ENCODE data around the gene THAP3.
A peak's percentile ranks its signal among the peaks of the same experiment; 100 is the strongest.
"Not testable (repeated sequence)": the region's sequence is repeated elsewhere in the genome, so short reads cannot be mapped to it uniquely, and the experiment has no call there.

Gene THAP3

DNA sequence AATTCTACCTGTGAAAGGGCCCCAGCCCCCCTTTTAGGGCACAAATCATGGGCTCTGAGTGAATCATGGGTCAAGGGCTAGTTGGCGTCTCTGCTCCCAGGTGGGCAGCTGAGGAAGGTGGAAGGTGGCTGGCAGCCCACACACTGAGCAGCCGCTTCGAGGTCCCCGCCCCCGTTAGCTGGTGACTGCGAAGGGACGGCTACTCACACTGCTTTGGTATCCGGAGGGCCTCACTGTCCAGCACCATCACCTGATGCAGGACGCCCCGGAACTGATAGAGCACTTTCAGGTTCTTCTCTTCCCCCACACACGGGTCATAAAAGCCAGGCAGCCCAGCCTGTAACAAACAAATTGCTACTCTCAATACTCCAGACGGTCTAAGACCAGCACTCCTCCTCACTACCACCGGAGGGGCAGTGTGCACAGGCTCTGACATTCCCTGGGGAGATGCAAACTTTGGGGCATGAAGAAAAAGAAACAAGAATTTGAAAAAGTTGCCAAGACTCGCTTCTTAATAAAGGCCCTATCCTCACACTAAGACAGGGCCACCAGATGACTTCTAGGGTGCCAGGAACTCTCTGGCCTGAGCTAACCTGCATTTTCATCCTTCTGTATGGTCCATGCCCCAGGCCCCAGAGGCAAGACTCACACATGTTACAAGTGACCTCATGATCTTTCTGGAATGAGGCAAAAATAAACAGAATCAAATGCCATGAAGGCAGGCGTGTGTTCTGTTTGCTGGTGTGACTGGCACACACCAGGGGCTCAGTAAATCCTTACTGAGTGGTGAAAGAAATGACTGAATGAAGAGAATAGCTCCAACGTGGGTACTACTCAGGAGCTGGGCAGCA is 11.5 kb downstream of the THAP3 start:
- DNase-seq: no peak

DNA sequence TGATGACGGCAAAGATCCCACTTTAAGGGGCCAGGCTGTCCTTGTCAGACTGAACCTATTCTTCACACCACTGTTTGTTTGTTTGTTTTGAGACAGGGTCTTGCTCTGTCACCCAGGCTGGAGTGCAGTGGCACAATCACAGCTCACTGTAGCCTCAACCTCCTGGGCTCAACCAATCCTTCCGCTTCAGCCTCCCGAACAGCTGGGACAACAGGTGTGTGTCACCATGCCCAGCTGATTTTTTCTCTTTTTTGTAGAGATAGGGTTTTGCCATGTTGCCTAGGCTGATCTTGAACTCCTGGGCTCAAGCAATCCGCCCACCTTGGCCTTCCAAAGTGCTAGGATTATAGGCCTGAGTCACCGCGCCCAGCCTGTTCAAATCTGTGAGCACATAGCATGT is 12.1 kb downstream of the THAP3 start:
- DNase-seq: not testable (repeated sequence)

DNA sequence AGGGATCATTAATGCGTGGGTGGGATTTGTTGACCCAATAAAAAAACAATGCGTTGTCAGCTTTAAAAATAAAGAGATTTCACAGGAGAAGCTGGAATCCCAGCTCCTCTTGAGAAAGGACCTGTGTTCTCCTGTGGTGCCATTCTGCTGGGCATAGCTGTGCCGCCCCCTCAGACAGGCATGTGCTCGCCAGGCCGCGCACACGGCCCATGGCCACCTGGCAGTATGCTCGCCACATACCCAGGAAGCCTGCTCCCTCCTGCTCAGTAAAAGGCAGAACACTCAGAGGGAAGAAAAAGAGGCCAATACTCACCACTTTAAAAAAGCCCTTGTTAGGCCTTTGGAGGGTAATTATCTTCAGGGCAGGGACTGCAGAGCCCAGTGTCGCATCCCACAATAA is 13.1 kb downstream of the THAP3 start:
- DNase-seq: no peak

DNA sequence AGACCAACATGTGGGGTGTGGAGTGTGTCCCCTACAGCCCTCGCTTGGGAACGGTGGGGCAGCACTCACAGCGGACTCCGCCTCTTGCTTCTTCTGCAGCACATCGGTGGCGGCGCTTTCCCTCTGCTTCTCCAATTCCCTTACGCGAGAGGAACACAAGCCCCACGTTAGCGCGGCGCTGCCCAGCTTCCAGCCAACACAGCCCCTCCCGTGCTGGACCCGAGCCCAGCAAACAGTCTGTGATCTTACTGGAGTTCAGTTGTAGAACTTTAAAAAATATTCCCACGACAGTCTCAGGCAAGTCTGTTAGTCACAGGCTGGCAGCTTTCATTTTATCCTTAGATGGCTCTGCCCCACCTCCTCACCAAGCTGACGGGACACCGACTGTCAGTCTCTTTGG is 13.6 kb downstream of the THAP3 start:
- peak; percentile 46 for DNase-seq

DNA sequence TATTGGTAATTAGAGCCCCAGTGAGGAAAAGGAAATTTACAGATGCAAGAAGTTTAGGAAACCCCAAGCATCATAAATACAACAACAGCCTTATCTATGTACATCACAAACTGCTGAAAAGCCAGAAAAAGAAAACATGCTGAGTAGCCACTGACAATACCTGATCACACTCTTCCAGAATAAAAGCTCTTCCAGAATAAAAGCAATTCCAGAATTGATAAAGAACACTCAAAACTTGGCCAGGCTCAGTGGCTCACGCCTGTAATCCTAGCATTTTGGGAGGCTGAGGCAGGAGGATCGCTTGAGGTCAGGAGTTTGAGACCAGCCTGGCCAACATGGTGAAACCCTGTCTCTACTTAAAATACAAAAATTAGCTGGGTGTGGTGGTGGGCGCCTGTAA is 16.2 kb downstream of the THAP3 start:
- DNase-seq: not testable (repeated sequence)

DNA sequence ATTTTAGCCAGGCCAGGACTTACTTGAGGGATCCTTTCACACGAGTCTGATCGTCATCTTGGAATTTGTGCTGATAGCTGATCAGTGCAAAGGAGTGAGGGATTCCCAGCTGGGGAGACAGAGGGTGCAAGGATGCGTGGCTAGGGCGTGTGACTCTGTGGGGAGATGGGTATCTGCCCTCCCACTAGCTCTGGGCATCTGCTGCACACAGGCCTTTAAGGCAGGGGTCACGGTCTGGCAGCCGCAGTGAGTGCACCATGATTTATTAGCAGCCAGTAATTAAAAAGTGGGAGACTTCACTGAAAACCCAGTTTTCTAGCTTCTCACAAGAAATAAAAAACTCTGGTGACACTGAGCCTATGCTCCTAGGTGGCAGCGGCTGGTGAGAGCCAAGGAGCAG is 20.4 kb downstream of the THAP3 start:
- no peak for DNase-seq

DNA sequence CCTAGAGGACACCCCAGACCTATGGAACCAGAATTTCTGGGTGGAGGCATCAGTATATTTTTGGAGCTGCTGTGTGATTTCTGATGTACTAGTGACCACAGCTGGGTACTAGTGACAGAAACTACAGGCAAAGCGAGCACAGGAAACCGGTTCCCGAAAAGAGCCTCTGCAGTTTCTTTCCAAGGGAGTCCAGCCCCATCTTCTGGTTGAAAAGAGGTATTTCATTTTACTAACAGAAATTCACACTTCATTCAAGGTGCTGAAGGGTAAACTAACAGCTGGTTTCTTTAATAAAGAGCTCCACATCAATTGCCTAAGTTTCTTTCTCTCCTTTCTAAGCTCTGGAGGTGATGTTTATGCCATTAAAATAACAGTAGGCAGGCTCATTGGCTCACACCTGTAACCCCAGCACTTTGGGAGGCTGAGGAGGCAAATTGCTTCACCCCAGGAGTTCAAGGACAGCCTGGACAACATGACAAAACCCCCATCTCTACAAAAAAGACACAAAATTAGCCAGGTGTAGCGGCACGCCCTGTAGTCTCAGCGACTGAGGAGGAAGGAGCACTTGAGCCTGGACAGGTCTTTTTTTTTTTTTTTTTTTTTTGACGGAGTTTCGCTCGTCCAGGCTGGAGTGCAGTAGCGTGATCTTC is 22.0 kb downstream of the THAP3 start:
- peak; percentile 53 for DNase-seq

DNA sequence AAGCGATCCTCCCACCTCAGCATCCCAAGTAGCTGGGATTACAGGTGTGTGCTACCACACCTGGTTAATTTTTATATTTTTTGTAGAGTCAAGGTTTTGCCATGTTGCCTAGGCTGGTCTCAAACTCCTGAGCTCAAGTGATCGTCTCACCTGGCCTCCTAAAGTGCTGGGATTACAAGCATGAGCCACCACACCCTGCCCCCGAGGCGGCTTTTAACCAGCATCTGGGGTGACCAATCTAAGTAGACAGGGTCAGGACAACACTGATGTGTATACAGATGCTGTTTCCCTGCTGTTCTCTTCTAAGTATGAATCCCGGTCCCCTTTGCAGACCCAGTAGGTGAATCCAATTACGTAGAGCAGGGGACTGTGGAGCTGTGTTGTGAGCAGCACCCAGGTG is 23.9 kb downstream of the THAP3 start:
- no peak for DNase-seq

DNA sequence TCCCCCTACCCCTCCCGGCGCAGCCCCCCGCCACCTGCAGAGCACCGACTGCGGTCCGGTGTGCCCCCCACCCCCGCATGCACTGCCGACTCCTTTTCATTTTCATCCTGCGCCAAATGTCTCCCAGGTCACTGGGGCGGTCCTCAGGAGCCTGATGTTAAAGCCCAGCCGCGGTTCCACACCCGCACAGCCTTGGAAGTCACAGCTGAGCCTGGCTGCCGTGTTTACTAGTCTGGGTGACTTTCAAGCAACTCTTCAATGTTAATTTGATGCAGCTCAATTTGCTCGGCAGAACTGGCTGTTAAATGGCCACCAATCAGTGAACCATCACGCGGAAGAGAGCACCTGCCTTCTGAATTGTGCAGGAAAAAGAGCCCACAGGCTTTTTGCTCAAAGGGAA is 27.2 kb downstream of the THAP3 start:
- no peak for DNase-seq

DNA sequence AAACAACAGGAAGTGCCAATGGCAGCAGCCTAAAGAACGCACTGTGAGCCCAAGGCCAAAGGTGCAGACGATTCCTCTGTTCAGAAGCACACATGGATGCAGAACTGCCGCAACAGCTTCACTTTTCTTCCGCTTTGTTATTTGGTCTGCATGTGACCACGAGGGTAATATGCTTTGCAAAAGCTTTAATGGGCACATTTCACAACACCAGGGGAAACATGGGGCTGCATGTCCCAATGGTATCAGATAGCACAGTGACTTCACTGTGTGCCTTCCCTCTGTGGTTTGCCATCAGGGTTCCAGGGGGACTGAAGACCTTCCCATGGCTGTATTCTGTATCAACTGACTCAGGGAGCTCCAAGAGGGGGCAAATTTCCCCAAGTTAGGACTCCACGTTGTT is 28.3 kb downstream of the THAP3 start:
- no peak for DNase-seq

DNA sequence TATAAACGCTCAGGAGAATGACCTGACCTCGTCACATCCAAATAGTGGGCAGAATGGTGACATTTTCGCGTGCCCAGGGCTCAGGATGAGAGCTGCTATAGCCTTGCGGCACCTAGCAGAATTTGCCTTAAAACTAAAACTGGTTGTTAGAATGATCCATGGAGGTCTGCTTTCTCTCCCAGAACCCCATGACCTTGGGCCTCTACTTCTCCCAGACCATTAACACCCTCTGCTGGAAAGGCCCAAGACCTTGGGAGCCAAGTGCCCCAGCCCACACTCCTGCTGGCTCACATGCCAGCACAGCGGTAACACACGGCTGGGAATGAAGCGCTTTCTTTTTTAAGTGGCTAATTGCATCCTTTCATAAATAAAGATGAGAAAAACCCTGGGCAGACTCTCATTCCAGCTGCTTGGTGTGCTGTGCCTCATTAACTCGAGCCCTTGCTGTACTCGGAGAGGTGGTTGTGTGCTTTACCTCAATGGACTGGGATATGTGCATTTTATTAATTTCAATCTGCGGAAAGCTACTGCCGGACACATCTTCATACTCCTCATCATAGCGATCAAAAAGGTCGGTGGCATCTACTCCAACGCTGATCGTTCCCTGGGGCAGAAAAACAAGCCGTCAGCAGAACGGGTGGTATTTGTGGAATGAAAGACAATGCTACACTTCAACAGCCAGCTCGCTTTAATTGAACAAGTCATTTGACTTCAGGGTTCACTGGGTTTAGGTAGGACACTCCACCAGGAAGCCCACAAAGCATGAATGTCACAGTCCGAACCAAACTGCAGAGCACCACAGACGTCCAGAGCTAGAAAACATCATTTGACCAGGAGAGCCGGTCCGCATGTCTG is 29.0 kb downstream of the THAP3 start:
- no peak for DNase-seq

DNA sequence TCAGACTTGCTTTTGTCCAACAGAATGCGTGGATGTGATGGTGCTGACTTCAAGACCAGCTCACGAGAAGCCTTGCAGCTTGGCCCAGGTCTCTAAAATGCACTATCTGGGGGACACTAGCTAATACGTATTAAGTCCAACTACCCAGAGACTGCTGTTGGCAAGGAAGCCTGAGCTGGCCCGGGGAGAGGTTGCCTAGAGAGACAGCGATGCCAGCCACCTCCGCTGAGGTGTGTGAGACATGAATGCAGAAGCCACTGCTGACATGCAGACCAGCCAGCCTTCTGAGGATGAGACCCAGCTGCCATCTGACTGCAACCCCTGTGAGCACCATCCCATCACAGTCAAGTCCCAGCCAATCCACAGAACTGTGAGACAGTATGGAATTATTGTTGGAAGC is 32.5 kb downstream of the THAP3 start:
- no peak for DNase-seq

DNA sequence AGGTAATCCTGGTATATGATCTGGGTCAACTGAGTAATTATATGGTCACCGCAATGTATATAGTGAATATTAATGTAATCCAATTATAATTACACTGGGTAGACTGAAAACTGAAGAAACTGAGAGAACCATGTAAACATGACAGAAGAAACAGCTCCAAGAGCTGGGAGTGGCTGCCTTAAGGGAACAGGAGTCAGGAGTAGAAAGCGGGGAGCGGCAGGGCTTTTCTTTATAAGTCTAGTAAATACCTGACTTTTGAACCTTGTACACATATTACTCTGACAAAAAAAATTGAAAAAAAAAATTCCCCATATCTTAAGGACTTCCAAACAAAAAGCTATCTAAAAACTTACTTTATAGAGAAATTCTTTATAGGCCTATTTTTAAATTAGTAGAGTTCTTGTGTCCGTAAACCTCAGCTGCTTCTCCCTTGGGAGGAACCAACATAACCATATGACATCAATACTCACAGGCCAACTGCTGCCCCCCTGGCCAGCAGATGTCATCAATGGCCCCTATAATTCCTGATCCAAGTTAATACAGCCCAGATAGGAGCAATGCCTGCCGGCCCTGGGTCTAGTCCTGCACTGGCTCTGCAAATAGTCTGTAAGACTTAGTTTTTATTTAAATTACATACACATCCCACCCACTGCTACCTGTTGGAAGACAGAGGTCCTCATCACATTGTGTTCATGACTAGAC is 33.8 kb downstream of the THAP3 start:
- no peak for DNase-seq

DNA sequence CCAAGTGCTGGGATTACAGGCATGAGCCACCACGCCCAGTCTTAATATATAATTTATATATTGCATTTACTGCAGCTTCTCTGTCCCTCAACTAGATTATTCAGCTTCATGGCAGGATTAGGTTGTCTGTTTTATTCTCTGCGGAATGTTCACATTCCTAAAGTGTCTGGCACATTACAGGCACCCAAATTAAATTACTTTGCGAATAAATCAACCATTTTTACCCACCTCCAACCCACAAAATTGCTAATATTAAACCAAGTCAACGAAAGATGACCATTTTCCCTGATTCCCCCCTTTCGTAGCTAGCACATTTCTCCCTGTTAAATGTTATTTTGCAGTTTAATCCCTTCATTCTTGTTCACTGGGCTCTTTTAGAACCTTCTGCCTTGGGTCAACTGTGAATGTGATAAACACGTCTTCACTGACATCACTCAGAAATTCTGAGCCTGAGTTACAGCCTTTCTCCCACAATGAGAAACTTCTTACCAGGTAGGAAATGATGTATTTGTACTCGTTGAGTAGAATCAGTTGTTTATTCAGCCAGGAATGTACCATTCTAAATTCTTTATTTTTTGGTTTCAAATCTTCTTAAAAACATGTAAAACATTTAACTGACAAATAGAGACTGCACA is 35.9 kb downstream of the THAP3 start:
- no peak for DNase-seq

DNA sequence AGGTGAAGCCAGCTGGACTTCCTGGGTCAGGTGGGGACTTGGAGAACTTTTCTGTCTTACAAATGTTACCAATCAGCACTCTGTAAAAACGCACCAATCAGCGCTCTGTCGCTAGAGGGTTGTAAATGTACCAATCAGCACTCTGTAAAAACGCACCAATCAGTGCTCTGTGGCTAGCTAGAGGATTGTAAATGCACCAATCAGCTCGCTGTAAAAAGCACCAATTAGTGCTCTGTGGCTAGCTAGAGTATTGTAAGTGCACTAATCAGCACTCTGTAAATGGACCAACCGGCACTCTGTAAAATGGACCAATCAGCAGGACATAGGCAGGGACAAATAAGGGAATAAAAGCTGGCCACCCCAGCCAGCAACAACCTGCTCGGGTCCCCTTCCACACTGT is 37.8 kb downstream of the THAP3 start:
- not testable (repeated sequence) for DNase-seq

DNA sequence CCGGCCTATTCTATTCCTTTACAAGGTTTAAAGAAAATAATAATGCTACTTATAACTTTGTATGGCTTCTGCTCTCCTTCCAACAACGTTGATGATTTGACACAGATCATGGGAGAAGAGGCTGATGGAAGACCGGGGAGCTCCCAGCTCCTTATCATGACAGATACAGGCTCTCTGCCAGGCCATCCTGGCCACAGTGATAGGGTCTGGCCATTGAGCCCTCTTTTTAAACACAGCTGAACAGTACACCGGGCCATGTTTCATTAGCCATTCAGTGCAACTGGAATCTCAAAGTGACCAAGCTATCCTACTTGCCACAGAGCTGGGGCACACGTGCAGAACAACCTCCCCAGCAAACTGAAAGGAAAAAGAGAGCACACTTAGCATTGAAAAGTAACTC is 42.0 kb downstream of the THAP3 start:
- no peak for DNase-seq

DNA sequence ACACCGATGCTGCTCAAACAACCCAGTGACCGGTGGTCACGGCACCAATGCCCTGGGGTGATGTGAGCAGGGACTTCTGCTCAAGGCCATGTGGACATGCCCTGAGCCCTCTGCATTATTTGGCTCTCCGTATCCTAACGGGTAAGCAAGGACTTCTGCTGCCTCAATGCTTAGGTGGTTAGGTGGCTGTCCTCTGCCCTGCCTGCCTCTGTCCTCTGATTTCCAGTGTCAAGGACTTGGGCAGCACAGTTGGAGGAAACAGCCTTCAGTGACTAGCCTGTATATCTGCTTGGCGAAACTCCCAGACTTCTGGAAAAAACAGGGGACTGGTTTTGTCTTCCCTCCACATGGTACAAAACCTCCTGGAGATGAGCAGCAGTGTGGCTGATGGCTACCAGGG is 42.5 kb downstream of the THAP3 start:
- DNase-seq: no peak

DNA sequence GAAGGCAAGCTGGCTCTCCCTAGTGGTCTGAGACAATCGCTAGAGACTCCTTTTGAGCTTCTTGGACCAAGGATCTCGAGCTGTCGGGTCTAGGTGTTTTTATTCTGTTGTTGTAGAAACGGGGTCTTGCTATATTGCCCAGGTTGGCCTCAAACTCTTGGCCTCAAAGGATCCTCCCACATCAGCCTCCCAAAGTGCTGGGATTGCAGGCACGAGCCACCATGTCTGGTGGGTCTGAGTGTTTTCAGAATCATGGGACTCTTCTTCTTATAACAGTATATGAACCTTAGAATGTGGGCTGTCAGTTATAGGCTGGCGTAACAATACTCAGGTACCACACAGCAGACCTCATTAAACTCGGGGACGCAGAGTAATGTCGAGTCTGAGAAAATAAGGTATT is 43.8 kb downstream of the THAP3 start:
- DNase-seq: no peak

DNA sequence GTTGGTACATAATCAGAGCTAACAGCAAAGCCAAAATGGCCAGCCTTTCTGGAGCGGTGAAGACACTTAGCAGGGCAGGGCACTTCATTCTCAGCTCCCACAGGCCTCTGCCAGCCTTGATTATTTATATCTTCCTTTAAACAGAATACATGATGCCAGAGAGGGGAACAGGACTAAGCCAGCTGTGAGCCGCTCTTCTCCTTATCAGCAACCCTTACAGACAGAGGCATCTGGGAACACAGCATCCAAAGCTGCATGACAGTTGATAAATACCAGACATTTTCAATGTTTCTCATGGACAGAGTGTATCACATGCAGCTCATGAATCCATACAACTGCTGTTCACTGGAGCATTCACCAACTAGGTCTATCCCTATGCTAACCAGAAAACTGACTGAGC is 47.9 kb downstream of the THAP3 start:
- DNase-seq: no peak

DNA sequence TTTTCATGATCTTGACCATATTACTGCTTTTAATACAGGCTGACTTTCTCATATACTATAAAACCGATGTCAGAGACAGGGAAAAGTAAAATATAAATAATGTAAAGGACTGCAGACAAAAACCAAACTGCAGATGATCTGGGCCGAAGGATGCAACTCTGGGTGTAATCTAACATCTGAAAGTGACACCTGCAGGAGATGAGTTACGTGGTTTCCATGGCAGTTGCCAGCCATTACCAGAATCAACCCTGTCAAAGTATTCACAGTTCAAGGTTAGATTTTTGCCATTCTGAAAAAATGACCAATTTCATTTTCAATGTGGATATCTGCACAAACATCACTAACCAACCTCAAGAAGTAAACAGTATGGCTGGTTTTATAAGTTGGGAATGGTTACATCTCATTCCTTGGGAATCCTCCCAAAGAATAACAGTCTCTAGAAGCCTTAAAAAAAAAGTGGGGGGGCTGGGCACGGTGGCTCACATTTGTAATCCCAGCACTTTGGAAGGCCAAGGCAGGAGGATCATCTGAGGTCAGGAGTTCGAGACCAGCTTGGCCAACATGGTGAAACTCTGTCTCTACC is 49.2 kb downstream of the THAP3 start:
- no peak for DNase-seq

DNA sequence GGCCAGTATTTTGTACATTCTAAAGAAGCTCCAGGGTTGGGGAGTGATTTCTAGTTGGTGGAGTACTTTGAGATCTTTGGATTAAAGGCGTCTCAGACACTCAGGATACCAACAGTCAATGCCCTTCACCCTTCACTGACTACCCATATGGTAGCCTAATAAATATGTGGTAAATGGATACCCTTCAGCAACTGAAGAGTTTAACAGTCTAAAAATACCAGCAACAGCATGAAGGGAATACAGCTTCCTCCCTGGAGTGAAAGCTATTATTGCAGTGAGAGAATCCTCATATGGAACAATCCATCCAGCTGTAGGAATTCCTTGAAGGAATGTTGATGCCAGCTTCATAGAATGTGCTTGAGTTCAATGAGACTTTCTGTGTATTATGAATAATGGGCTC is 50.1 kb downstream of the THAP3 start:
- DNase-seq: no peak

DNA sequence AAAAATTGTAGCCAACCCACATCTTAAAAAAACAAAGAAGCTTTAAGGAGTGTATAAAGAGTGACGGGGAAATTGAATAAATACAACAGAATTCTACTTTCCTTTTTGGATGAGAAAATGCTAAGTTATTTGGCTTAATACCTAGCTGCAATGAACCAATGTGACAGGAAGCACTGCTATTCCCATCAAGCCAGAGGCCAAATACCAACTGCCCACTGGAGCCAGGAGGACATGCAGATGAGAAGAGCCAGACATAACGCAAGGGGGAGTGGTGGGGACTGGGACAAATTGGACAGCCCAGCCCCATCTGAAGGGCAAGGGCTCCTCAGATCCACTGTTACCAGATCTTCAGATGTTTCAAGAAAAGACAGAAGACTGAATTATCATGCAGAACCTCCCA is 51.3 kb downstream of the THAP3 start:
- no peak for DNase-seq

All from fibroblast of upper back skin (primary cell).